Large intestine (tissue), 3 donors: ENCODE data around the gene DDOST. TPM values are rescaled to one million over a fixed set of nuclear protein-coding genes. Genes with fewer than 3 reads are reported as not detected.
"Not testable (repeated sequence)": the region's sequence is repeated elsewhere in the genome, so short reads cannot be mapped to it uniquely, and the experiment has no call there.

ENCODE experiments used
- DNase-seq, 2 donors: peaks; one replicate each; pipeline versions ENCODE4 v3.0.0 to v3.0.0-alpha.2; 2013
- H3K27ac ChIP-seq: one replicate; pipeline ENCODE4 v1.5.1; 2013; ENCODE audit warnings: low read length
- H3K27me3 ChIP-seq: 2 replicates; pipeline ENCODE4 v1.6.1; 2013; ENCODE audit warnings: low read length; ENCODE audit not compliant: control insufficient read depth, insufficient read depth
- H3K36me3 ChIP-seq: 2 replicates; pipeline ENCODE4 v1.6.1; 2013; ENCODE audit warnings: low read length; ENCODE audit not compliant: control insufficient read depth, insufficient read depth
- H3K4me1 ChIP-seq: one replicate; pipeline ENCODE4 v1.6.1; 2013; ENCODE audit warnings: low read length; ENCODE audit not compliant: control insufficient read depth, insufficient read depth
- H3K4me3 ChIP-seq: one replicate; pipeline ENCODE4 v1.5.1; 2013; ENCODE audit warnings: low read length
- H3K9me3 ChIP-seq: one replicate; pipeline ENCODE4 v1.6.1; 2013; ENCODE audit warnings: mild to moderate bottlenecking, low read depth, low read length, moderate library complexity; ENCODE audit not compliant: control insufficient read depth
- WGBS: methylation state at CpG from one replicate; pipeline ENCODE4 v1.1.5; 2013; ENCODE audit warnings: low lambda C conversion rate; ENCODE audit not compliant: insufficient coverage; 5-methylcytosine and 5-hydroxymethylcytosine counted together
- polyA plus RNA-seq: library from polyadenylated mRNA; unstranded; fragments of 120-200 nt; gene quantifications from one replicate; pipeline ENCODE4 v1.2.1, GENCODE V29; 2013

DDOST gene
- polyA plus RNA-seq, 1 donor, result 201 TPM

DNA sequence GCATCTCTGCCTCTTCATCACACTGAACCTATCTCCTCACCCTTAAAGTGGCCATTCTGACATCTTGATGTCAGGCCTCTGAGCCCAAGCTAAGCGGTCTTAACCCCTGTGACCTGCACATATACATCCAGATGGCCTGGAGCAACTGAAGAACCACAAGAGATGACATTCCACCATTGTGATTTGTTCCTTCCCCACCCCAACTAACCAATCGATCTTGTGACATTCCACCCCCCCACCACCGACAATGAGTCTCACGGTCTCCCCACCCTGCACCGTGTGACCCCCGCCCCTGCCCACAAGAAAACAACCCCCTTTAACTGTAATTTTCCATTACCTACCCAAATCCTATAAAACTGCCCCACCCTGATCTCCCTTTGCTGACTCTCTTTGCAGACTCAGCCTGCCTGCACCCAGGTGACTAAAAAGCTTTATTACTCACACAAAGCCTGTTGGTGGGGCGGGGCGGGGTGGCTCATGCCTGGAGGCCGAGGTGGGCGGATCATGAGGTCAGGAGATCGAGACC, 48.9 kb downstream of the DDOST start:
- Histone ChIP-seq H3K27me3 (no peaks in the 10 kb centered on the region), H3K4me3 (no peak overlapping the region), H3K27ac (no peak overlapping the region), H3K9me3 (no peaks in the 10 kb centered on the region), H3K4me1 (peaks cover 13% of the 10 kb centered on the region), H3K36me3 (no peaks in the 10 kb centered on the region)
- WGBS, result 71% methylated on average over 3 of the region's 11 CpGs
- DNase-seq, result no peak

DNA sequence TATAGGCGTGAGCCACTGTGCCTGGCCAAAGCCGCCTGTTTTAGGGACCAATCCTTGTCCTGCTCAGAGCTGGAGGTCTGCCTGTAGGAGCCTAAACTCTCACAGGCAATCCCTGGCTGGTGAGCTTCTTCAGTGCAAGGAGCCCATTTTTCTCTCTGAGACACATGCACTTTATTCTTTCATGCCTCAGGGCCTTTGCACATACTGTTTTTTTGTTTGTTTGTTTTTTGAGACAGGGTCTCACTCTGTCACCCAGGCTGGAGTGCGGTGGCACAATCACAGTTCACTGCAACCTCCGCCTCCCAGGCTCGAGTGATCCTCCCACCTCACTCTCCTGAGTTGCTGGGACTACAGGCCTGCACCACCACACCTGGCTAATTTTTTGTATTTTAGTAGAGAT, 49.5 kb downstream of the DDOST start:
- Histone ChIP-seq H3K27me3 (no peaks in the 10 kb centered on the region), H3K9me3 (no peaks in the 10 kb centered on the region), H3K4me3 (no peak overlapping the region), H3K4me1 (peaks cover 13% of the 10 kb centered on the region), H3K27ac (no peak overlapping the region), H3K36me3 (no peaks in the 10 kb centered on the region)
- 100% methylated on average over 1 of the region's 5 CpGs for WGBS
- no peak for DNase-seq

DNA sequence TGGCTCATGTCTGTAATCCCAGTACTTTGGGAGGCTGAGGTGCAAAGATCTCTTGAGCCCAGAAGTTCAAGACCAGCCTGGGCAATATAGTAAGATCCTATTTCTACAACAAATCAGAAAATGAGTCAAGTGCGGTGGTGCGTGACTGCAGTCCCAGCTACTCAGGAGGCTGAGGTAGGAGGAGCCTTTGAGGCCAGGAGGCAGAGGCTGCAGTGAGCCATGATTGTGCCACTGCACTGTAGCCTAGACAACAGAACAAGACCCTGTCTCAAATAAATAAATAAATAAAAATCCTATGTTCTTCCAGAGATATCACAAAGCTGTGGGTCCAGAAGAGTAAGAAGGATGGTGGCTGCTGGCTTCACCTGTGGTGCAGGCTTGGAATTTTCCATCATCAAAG, 50.2 kb downstream of the DDOST start:
- DNase-seq, result no peak
- Histone ChIP-seq H3K27ac (no peak overlapping the region), H3K9me3 (no peaks in the 10 kb centered on the region), H3K27me3 (no peaks in the 10 kb centered on the region), H3K4me3 (no peak overlapping the region), H3K36me3 (no peaks in the 10 kb centered on the region), H3K4me1 (peaks cover 13% of the 10 kb centered on the region)
- WGBS, result no CpG with 5 or more reads among the region's 2 CpGs

DNA sequence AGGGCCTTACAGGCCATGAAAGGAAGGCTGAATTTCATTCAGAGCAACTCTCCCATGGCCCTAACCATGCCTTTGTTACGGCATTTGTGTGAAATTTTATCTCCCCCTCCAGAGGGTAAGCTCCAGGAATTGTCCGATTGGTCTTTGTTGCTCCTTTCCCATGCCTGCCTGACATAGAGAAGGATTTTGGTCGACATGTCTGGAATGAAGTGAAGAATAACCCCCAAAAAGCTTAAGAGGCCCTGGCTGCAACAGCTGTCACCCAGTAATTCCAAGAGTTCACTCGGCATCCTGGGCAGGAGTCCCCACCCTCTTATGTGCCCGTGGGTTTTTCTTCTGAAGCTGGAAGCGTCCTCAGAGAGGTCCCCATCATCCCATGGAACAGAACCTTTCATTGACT, 51.6 kb downstream of the DDOST start:
- no peaks in the 10 kb centered on the region for H3K9me3 ChIP-seq
- H3K27me3 ChIP-seq, result no peaks in the 10 kb centered on the region
- peaks cover 13% of the 10 kb centered on the region for H3K4me1 ChIP-seq
- no CpG with 5 or more reads among the region's 6 CpGs for WGBS
- H3K4me3 ChIP-seq, result no peak overlapping the region
- no peaks in the 10 kb centered on the region for H3K36me3 ChIP-seq
- no peak overlapping the region for H3K27ac ChIP-seq
- DNase-seq, result no peak

DNA sequence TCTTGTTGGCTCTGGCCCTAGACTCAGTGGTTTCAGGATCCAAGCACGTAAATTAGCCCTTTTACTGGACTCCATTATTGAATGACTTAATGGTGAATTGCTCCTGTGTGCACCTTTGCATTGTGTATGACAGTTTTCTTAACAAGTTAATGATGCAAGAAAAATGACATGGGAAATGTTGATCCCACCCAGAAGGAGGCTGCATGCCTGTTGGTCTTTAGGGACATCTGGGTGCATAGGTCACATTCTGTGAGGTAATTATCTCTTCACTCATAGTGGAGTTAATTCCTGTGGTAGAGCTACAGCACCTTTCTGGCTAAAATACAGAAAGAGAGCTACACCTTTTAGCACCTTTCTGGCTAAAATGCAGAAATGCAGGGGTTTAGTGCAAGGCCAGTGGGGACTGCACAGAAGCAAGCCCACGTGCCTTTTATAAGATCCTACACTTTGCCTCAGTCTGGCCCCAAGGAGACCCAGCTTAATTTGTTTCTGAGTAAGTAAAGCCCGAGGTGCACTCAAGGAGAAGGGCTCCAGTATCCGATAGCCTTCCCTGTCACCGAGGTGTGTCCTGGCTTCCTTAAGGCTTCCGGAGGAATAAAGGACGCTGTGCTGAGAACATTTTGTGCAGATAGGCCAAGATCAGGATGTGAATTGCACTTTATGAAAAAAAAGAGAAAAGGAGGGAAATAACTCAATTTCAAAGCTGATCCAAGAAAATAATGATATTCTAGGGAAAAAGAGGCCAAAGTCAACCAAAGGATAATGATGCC, 54.2 kb downstream of the DDOST start:
- not testable (repeated sequence) for H3K4me3 ChIP-seq, H3K27ac ChIP-seq, H3K27me3 ChIP-seq, DNase-seq, H3K36me3 ChIP-seq, H3K4me1 ChIP-seq, H3K9me3 ChIP-seq
- WGBS, result no CpG with 5 or more reads among the region's 7 CpGs

DNA sequence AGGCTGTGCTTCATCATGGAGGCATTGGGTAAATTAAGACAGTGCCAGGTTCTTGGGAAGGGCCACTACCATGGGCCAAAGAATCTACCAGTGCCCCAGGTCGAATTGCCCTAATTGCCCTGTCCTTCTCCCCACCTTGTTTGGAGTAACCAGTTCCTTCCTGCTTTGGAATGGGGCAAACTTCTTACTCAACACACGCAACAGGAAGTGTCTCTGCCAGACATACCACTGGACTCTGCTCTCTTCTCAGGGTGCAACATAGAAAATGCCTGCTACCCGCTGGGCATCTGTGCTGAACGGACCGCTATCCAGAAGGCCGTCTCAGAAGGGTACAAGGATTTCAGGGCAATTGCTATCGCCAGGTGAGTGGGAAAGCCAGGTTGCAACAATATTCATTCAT, 56.5 kb downstream of the DDOST start:
- DNase-seq, result no peak
- H3K4me3 ChIP-seq, result no peak overlapping the region
- no peak overlapping the region for H3K27ac ChIP-seq
- no peaks in the 10 kb centered on the region for H3K36me3 ChIP-seq
- no peaks in the 10 kb centered on the region for H3K9me3 ChIP-seq
- WGBS, result no CpG with 5 or more reads among the region's 7 CpGs
- H3K4me1 ChIP-seq, result no peaks in the 10 kb centered on the region
- H3K27me3 ChIP-seq, result no peaks in the 10 kb centered on the region

DNA sequence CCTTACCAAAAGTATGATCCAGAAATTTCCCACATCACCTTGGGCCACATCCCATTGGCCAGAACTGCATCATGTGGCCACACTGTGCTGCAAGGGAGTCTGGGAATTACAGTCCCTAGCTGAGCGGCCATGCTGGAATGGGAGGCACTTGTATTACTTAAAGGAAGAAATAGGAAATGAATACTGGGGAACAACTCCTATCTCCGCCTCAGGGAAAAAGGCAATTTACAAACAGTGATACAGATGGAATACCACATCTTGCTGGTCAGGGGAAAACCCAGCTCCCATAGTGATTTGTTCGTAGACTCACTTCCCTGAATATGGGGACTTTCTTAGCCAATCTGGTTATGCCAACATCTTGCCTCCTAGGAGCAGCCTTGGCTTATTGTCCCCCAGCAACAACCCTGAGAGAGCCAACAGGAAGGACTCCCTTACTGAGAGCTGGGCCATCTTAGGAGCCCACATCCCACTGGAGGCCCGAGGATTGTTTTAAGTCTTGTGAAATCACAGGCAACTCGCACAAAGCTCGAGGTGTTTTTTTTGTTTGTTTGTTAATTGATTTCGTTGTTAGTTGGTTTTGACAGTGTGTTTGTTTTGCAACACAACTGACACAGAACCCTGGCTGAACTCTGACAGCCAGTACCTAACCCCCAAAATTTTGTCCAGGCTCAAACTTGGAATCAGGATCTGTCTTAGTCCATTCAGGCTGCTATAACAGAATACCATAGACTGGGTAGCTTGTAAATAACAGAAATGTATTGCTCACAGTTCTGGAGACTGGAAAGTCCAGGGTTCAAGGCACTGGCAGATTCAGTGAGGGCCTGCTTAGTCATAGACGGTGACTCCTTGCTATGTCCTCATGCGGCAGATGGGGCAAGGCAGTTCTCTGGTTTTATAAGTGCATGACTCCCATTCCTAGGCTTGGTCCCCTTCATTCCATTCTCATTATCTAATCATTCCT, 57.4 kb downstream of the DDOST start:
- no peaks in the 10 kb centered on the region for H3K4me1 ChIP-seq
- no peaks in the 10 kb centered on the region for H3K9me3 ChIP-seq
- no peaks in the 10 kb centered on the region for H3K36me3 ChIP-seq
- no peak overlapping the region for H3K27ac ChIP-seq
- DNase-seq, result no peak
- no peaks in the 10 kb centered on the region for H3K27me3 ChIP-seq
- H3K4me3 ChIP-seq, result no peak overlapping the region
- WGBS, result no CpG with 5 or more reads among the region's 9 CpGs

DNA sequence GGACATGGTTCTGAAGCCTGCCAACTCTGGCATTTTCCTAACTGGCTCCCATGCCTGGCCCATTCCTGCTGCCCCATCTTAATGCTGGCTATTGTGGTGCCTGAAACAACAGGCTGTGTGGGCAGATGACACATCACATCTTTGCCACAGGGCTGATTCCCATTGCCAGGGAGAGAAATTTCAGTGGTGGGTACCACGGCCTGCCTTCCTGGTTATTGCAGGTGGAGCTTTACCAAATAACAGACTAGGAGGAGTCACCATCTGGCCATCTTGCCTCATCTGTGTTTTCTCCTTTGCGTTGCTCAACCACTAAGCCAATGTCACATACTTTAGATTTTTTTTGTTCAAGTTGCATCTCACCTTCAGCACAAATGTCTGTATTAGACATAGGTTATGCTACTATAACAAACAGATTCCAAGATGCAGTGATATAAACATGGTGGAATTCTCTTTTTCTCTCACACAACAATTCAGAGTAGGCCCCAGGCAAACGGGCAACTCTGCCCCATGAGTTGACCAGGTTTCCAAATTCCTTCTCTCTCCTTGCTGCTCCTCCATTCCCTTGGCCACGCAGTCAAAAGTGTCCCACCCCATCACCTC, 58.2 kb downstream of the DDOST start:
- Histone ChIP-seq H3K9me3 (no peaks in the 10 kb centered on the region), H3K4me3 (no peak overlapping the region), H3K4me1 (no peaks in the 10 kb centered on the region), H3K27ac (no peak overlapping the region), H3K27me3 (no peaks in the 10 kb centered on the region), H3K36me3 (no peaks in the 10 kb centered on the region)
- no CpG with 5 or more reads among the region's 4 CpGs for WGBS
- no peak for DNase-seq
